ENCODE data around the gene RABGGTA.

GRCh38 chr14:24271834-24272263 lies 452 bp upstream of the RABGGTA start:
- TF ChIP-seq POLR2AphosphoS5 (IDR thresholded peaks at IDR 0.05; ENCODE audit: low read depth, low read length) (no peak), TAF1 (IDR thresholded peaks at IDR 0.05; ENCODE audit: borderline replicate concordance, insufficient read depth, low read length) (no peak), SIN3A (IDR thresholded peaks at IDR 0.05; ENCODE audit: borderline replicate concordance, insufficient read depth, low read length) (no peak), REST (IDR thresholded peaks at IDR 0.05; ENCODE audit: insufficient read depth in 1 of 2, low read depth in 2 of 2, low read length in 2 of 2) (no peak)

All from PFSK-1 (cell line).